Epidermal melanocyte (primary cell): ENCODE results near the gene WFDC1.
"Not testable (repeated sequence)": the region's sequence is repeated elsewhere in the genome, so short reads cannot be mapped to it uniquely, and the experiment has no call there.

ENCODE experiments used
- DNase-seq: peaks from one replicate; pipeline ENCODE4 v3.0.0; 2011; ENCODE audit warnings: low spot score; ENCODE audit not compliant: insufficient read length

The WFDC1 gene

DNA sequence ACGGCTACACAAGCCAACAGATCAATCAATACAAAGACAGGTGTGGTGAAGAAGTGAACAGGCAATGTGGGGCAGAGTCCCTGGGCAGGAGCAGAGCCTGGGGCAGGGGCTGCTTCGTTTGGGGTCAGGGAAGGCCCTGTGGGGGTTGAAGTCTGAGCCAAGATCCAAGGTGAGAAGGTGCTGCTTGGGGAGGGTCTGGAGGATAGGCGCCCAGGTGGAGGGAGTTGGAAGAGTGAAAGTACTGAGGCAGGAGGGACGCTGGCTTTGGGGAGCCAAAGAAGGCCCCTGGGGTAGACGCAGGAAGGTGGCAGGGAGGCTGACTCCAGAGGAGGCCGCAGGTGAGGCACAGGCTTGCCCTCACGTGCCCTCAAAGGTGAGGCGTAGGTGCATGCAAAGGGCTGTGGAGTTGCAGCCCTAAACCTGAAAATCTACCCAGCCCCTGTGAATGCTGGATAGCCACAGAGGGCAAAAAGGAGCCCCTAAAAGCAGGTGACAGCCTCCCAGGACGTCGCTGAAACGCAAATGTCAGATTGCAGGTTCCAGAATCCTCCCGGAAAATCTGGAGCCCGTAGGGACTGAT lies 33.3 kb downstream of the WFDC1 start:
- DNase-seq = no peak

DNA sequence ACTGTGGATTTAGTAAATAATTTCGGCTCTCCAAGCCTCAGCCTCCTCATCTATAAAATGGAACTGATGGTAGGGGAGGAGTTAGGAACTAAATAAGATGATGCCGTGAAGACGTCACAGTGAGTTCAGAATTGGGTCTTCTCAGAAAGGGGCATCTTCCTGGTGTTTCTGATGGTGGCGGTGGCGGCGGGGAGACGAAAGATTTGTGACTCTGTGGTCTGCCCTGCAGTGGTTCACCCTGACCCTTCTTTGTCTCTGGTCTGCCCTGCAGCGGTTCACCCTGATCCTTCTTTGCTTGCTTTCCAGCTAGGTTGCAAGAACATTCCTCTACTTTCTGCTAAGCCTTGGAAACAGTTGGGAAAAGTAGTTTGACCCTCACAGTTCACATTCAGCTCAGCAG lies 34.3 kb downstream of the WFDC1 start:
- DNase-seq = no peak

DNA sequence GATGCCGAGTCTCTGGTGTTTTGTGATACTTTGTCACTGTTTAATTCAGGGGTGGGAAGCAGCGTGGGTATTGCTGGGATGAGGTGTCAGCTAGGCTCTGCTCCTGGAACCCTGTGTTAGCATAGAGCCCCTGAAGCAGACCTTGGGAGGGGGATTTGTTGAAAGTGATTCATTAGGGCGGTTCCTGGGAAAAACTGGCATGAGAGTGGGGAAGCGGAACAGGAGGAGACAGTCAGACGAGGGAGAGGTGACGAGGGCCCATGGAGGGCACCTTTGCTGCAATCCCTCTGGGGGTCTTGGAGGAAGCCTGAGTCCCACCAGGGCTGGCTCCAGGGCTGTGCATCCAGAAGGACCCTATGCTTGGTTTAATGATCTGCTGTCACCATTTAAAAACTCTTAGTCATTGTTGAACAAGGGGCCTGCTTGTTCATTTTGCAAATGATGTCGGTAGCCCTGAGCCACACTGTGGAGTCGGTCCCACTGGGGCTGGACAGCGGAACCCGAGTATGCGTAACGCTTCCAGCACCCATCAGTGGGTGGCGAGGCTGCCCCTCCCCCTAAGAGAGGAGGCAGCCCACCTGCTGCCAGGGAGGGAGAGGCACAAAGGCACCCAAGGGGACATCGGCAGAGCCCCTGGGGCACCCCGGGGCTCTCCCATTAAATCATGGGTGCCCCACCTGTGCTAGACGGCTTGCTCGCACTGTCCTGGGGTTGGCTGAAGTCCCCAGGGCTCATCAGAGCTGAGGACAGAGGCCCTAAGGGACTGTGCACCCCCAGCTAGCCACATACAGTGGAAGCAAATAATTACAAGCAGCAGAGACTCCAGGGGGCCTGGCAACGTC lies 35.4 kb downstream of the WFDC1 start:
- DNase-seq = no peak

DNA sequence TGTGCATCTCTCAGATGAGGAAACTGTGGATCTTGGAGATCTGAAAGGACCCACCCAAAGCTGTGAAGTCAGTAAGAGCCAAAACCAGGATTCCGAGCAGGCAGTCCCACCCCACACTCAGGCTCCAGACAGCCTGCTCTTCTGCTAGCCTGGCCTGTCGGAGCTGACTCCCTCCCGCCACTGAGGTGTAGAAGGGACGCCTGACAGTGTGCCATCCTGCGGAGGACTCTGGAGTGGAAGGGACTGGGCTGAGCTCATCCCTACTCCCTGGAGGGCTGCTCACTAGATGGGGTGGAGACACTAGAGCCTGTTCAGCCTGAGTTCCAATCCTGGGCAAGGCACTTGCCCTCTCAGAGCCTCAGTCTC lies 36.0 kb downstream of the WFDC1 start:
- DNase-seq = no peak

DNA sequence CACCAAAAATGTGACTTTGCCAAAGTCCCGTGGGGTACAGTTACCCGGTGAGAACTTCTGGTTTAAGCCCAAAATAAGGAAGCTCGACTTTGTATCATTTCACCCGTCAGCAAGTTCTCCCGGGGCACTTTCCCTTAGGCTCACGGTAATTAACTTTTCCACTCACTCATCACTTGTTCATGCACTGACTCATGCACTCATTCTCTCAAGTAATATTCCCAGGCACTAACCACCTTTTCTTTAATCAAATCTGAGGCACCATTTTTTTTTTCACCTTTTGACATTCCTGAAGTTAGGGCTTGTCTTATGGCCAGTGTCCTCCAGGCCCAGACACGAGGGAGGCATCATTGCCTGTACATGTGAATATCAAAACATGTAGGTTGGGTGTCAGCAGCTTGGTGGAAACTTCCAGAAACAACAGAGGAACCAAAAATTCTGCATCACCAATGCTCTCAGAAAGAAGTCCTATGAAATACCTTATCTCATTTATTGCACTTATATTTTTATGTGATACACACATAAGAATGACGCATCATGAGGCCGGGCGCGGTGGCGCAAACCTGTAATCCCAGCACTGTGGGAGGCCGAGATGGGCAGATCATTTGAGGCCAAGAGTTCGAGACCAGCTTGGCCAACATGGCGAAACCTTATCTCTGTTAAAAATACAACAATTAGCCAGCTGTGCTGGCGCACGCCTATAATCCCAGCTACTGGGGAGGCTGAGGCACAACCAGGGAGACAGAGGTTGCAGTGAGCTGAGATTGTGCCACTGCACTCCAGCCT lies 37.5 kb downstream of the WFDC1 start:
- DNase-seq = no peak

DNA sequence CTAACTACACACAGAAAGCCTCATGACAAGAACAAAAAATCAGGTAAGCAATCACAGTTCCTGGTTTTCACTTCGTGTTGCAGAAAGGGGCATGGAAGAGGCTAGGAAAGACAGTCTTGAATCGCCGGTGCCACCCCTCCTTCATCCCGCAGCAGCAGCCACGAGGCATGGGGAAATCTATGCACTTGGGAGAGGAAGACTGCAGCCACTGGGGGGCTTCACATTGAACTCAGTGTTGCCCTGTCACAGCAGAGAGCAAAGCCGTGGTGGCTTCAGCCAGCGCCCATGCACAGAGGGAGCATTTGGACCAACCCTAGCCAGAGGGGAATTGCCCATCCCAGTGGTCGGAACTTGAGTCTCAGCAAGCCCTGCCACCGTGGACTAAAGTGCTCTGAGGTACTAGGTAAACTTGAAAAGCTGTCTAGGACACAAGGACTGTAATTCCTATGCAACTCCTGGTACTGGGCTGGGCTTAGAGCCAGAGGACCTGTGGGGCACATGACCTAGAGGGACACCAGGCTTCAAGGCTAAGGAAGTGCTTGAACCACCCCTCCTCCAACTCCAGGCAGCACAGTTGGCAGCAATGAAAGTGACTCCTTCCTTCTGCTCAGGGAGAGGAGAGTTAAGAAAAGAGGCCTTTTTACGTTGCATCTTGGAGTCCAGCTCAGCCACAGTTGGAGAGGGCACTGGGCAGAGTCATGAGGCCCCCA lies 38.5 kb downstream of the WFDC1 start:
- DNase-seq = no peak

DNA sequence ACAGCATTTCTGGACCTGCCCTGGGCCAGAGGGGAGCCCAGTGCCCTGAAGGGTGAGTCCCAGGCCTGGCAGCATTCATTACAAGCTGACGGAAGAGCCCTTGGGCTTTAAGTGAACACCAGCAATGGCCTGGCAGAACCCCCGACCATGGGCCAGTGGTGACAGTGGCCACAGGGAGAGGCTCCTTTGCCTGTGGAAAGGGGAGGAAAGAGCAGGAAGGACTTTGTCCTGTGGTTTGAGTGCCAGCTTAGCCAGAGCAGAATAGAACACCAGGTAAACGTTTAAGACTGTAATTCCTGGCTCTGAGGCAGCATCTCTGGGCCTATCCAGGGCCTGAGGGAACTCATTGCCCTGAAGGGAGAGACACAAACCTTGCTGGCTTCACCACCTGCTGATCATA lies 39.4 kb downstream of the WFDC1 start:
- DNase-seq = no peak

DNA sequence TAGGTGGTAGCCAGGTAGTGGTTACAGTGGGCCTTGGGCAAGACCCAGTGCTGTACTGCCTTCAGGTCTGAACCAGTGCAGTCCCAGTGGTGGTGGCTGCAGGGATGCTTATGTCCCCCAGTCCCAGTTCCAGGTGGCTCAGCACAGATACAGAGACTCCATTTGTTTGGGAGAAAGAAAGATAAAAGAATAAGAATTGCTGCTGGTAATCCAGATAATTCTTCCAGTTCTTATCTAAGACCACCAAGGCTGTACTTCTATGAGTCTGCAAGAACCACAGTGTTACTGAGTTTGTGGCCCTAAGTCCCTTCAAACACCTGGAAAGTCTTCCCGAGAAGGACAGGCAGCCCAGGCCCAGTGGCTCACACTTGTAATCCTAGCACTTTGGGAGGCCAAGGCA lies 39.8 kb downstream of the WFDC1 start:
- DNase-seq = no peak

DNA sequence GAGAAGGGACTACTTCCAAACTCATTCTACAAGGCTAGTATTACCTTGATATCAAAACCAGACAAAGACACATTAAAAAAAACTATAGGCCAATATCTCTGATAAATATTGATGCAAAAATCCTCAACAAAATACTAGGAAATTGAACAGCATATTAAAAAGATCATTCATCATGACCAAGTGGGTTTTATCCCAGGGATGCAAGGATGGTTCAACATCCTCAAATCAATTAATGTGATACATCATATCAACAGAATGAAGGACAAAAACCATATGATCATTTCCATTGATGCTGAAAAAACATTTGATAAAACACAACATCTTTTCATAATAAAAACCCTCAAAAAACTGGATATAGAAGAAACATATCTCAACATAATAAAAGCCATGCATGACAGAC lies 42.6 kb downstream of the WFDC1 start:
- not testable (repeated sequence) for DNase-seq

DNA sequence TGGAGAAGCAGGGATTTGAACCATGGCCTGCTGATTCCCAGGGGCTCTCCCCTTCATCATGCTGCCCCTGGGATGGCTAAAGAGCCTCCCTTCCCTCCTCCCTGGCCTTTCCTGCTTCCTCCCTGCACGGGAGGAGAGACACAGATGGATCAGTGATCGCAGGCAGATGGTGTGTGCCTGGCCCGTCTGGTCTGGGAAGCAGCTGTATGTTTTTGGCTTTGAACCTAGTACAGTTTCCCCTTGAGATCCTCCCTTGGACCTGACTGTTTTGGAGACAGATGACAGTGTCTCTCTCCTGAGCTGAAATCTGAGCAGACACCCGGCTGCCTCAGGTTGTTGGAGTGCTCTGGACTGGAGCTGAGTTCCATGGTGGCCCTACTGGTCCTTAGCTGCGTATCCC lies 44.6 kb downstream of the WFDC1 start:
- DNase-seq = no peak

DNA sequence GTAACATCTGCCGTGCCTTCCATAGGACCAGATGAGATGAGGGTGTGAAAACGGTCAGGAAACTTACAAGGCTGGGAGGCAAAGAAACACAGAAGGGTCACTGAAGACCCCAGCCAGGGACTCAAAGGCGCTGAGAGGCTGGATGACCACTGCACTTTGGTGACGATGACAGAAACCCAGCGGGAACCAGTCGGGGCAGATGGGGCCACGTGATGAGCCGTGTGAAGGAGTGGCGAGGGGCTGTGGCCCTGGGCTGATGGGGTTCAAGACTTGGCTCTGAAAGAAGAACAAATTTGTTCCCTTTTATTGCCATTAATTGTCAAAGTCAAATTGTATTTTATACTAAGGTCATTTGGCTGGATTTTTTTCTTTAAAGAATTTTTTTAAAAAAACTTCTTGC lies 45.1 kb downstream of the WFDC1 start:
- DNase-seq = no peak

DNA sequence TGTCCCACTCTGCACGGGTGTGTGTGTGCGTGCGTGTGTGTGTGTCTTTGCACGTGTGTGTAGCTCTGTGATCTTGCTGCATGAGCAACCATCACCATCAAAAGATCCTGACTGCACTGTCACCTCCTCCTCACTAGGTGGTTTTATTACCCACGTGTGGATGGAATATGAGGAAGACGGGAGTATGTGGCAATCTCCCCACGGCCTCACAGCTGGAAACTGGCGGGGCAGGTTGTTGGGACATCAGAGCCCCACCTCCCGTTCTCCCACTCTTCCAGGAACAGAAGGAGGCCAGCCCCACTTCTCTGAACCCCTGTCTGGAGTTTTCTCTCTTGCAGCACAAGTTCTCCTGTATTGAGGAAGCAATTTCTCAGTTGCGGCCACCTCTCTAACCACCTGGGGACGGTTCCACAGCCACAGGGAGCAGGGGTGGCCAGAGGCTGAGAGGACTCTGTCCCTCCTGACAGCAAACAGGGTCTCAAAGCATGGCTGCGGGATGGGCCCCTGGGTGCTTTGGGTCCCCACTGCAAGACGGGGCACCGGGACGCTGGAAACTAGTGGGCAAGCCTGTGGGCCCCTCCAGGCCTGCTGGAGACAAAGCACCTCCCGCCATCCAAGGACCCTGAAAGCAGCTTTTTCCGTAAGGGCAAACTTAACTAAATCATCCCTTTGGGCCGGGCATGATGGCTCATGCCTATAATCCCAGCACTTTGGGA lies 45.8 kb downstream of the WFDC1 start:
- DNase-seq = no peak

DNA sequence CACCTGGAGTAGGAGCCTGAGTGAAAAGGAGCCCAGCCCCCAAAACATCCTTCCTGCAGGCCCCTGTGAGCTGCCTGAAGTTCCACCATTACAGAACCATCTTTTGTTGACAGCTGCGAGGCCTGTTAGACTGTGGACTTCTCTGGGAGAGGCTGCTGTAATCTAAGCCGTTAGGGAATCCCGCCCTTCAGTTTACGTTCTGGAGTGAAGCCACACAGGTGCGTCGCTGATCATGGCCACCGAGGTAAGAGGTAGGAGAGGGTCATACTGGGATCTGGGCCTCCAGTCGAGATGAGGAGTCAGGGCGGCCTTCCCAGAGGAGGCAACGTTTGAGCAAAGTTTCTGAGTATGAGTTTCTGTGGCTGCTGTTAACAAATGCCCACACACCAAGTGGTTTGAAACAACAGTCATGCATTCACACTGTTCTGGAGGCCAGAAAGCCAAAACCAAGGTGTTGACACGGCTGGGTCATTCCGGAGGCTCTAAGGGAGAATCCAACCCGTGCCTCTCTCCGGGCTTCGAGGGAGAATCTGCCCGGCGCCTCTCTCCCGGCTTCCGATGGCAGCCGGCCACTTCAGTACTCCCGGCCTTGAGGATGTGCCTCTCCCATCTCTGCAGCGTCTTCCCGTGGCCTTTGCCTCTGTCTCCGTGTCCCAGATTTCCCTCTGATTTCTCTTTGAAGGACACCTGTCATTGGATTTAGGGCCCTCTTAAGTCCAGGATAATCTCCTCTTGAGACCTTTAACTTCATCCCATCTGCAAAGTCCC lies 47.0 kb downstream of the WFDC1 start:
- DNase-seq = no peak

DNA sequence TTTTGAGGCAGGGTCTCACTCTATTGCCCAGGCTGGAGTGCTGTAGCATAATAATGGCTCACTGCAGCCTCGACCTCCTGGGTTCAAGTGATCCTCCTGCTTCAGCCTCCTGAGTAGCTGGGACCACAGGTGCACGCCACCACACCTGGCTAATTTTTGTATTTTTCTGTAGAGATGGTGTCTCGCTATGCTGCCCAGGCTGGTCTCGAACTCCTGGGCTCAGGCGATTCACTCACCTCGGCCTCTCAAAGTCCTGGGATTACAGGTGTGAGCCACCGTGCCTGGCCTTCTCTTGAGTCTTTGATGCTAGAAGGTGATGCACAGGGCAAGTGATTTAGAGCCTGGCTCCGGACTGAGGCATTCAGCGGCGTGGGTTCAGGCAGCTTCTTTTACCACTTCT lies 49.1 kb downstream of the WFDC1 start:
- DNase-seq = not testable (repeated sequence)

DNA sequence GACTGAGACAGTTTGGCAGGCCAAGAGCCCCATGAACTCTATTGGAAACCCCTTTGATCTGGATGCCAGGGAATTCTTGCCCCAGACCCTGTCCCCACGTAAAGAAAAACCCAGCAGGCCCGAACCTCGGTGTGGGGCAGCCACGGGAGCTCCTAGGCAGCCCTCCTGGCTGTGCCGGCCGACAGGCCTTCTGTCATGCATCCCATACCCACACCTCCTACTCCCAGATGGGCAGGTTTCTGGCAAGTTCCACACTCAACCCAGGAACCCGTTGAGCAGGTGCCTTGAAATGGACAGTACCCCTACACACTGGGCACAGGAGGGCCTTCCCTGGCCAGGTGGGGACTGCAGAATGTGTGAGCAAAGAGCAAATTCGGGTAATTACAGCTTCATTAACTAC lies 50.1 kb downstream of the WFDC1 start:
- DNase-seq = no peak

DNA sequence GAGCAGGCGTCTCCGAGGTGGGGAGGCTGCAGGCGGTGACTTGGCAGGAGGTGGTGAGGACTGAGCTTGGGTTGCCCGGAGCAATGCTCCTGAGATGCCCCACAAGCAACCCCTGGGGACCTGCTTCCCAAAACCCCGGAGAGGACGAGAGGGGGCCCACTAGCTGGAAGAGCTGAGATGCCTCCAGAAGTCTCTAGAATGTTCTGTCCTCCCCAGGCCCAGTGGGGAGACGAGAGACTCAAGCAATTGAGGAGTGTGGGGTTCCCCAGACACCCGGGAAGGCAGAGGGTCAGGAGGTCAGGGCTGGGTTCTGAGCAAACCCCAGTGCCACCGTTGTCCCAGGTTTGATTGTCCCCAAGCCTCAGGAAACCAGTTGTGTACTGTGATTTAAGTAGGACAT lies 52.5 kb downstream of the WFDC1 start:
- DNase-seq = no peak

DNA sequence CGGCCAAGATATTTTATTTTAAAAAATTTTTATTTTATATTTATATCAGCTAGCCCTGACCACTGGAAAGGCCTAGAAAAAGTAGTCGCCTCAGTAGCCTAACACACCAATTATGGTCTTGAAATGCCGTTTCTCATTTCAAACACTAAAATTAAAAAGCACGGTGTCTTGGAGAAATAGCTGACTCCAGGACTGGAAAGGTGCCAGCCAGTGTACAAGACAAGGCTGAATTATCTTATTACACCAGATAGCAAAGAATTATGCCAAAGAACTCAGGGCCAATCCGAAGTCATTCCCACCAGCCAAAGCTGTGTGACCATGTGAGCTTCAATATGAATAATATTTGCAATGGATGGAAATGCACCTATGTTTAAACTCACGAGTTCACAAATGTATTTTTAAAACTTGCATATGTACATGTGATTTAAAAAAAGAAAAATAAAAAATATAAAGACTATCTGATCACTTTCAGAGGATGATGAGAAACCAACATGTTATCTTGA lies 53.8 kb downstream of the WFDC1 start:
- no peak for DNase-seq

DNA sequence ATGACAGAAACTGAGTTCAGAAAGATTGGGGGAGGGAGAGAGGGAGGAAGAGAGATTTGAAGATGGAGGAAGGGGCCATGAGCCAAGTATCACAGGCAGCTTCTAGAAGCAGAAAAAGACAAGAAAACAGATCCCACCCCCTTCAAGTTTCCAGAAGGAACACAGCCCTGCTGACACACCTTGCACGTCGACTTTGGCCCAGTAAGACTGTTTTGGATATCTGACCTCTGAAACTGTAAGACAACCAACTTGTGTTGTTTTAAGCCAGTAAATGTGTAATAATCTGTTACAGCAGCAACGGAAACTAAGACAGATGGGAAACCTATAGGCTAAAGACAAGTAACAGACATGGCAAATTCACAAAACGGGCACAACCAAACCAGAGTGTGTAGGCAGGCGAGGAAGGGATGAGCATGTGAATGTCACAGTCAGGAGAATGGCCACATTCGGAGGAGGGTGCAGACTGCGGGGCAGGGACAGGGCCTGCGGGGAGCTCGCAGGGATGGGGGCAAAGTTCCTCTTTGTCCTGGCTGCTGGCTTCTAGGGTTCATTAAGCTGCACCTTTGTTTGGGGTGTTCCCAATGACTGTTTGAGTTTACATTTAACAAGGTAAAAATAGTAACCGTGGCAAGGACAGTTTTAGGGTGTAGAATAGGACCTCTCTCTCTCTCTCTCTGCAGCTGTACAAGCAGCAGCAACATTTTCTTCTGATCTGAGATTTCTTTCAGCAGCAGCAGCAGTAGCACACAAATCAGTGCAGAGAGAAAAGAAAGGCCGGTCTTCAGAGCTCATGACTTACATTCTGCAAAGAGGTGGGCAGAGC lies 55.4 kb downstream of the WFDC1 start:
- no peak for DNase-seq

DNA sequence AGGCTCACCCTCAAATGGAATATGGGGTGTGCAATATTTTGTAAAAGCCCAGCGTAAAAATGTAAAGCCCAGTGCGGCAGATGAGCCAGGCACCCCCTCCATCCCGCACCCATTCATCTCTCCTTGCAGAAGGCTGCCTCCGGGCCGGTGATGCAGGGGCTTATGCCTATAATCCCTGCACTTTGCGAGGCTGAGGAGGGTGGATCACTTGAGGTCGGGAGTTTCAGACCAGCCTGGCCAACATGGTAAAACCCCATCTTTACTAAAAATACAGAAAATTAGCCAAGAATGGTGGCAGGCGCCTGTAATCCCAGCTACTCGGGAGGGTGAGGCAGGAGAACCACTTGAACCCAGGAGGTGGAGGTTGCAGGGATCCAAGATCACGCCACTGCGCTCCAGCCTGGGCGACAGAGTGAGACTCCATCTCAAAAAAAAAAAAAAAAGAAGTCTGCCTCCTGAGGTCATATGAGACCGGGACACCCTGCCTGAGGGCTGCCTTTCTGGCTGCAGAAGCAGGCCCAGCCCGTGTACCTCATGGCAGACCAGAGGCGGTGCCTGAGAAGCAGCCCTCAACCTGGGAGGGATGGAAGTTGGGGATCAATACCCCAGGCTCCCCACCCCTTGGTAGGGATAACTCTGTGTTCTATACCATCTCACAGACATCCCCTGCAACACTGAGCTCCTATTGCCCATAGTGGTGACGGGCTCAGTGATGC lies 56.2 kb downstream of the WFDC1 start:
- DNase-seq = no peak
